ENCODE measurements around the gene C1QTNF6.
A peak's percentile ranks its signal among the peaks of the same experiment; 100 is the strongest.
"Not testable (repeated sequence)": the region's sequence is repeated elsewhere in the genome, so short reads cannot be mapped to it uniquely, and the experiment has no call there.

Gene C1QTNF6

DNA sequence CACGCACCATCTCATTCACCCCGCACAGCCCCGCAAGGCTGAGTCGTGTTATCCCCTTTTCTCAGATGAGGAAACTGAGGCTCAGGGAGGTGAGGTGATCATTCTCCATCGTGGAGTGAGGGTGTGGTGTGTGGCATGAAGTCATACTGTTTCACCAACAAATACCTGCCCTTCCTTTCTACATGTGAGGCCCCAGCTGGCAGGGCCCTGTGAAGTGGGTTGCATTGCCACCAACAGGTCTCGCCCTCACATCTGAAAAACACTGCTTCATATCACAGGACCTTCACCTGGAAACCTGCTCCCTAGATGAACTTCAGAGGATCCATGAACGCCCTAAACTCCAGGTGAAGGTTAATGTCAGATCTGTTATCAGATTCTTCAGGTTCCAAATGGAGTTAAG, 19.9 kb upstream of the C1QTNF6 start:
- H3K4me3 ChIP-seq (ENCODE audit: low read depth in 1 of 5, low read length in 5 of 5), result no peak overlapping the region
- H3K9me3 ChIP-seq (ENCODE audit: control insufficient read depth in 5 of 5, low read length in 5 of 5), result no peaks in the 10 kb centered on the region
- peaks cover 0 to 10% (median 7%) of the 10 kb centered on the region in 5 donors for H3K4me1 ChIP-seq (ENCODE audit: control insufficient read depth in 5 of 5, insufficient read depth in 5 of 5, low read length in 5 of 5)
- peaks cover 14 to 27% (median 18%) of the 10 kb centered on the region in 5 donors for H3K27me3 ChIP-seq (ENCODE audit: control insufficient read depth in 5 of 5, insufficient read depth in 4 of 5, low read length in 5 of 5)
- H3K27ac ChIP-seq (ENCODE audit: low read depth, low read length), result no peak overlapping the region
- H3K36me3 ChIP-seq (ENCODE audit: control insufficient read depth in 5 of 5, insufficient read depth in 5 of 5, low read length in 5 of 5), result no peaks in the 10 kb centered on the region
- no peak overlapping the region for H3K9ac ChIP-seq (ENCODE audit: low read length in 5 of 5)

DNA sequence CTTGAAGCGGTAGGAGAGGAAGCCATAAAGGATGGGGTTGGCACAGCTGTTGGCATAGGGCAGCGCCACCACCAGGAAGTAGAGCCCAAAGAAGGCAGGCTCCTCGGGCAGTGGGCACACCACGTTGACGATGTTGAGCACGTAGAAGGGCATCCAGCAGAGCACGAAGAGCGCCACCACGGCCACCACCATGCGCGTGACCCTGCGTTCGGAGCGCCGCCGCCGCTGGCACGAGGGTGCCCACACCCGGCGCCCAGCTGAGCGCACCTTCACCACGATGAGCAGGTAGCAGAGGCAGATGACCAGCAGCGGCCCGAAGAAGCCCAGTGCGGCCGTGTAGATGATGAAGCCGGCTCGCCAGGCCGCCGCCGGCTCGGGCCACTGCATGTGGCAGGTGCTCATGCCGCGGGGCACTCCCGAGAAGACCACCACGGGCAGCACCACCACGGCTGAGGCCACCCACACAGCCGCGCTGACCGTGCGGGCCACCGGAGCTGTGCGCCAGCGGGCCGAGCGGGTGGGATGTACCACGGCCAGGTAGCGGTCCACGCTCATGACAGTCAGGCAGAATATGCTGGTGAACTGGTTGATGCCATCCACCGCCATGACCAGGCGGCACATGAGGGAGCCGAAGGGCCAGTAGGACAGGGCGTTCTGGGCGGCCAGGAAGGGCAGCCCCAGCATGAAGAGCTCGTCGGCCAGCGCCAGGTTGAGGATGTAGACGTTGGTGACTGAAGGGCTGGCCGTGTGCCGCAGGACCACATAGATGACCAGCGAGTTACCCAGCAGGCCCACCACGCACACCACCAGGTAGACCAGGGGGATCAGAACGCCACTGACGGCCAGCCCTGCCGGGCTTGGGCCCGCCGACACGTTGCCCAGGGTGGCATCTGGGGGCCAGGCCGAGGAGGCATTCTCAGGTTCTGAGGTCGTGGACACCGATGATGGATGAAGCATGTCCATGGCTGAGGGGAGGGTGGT, 19.1 kb upstream of the C1QTNF6 start:
- Histone ChIP-seq H3K27me3 (ENCODE audit: control insufficient read depth in 5 of 5, insufficient read depth in 4 of 5, low read length in 5 of 5) (peaks cover 14 to 25% (median 17%) of the 10 kb centered on the region in 5 donors), H3K27ac (ENCODE audit: low read depth, low read length) (no peak overlapping the region), H3K9me3 (ENCODE audit: control insufficient read depth in 5 of 5, low read length in 5 of 5) (no peaks in the 10 kb centered on the region), H3K36me3 (ENCODE audit: control insufficient read depth in 5 of 5, insufficient read depth in 5 of 5, low read length in 5 of 5) (no peaks in the 10 kb centered on the region), H3K4me3 (ENCODE audit: low read depth in 1 of 5, low read length in 5 of 5) (no peak overlapping the region), H3K4me1 (ENCODE audit: control insufficient read depth in 5 of 5, insufficient read depth in 5 of 5, low read length in 5 of 5) (peaks cover 0 to 2% (median 0%) of the 10 kb centered on the region in 5 donors), H3K9ac (ENCODE audit: low read length in 5 of 5) (no peak overlapping the region)

DNA sequence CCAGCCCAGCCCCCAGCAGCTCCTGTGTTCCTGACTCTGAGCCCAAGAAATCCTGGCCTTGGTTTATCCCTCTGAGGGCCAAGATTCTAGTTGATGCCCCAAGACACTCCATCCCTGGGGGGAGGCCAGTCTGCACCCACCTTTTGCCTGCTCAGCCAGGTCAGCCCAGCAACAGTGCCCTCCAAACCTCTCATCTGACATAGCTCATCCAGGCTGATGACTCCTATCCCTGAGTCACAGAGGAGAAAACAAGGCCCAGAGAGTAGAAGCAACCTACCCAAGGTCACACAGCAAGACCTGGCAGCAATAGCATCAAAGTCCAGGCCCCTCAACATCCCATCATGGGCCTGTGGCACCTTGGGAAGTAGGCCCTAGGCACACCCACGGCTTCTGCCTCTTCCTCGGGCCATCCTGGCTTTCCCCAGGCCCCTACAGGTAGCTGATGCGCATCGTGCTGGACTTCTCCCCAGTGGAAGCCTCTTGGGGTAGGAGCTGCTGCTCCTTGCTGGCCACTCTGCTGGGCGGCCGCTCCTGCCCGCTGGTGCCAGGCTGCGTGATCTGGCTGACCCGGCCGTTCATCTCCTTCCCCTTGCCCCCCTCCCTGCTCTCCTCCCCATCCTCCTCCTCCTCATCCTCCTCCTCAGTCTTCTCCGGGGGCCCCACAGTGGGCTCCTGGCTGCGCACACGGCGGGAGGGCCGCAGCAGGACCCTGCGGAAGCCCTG, 18.2 kb upstream of the C1QTNF6 start:
- peaks cover 8 to 17% (median 11%) of the 10 kb centered on the region in 5 donors for H3K27me3 ChIP-seq (ENCODE audit: control insufficient read depth in 5 of 5, insufficient read depth in 4 of 5, low read length in 5 of 5)
- no peaks in the 10 kb centered on the region for H3K36me3 ChIP-seq (ENCODE audit: control insufficient read depth in 5 of 5, insufficient read depth in 5 of 5, low read length in 5 of 5)
- no peaks in the 10 kb centered on the region for H3K9me3 ChIP-seq (ENCODE audit: control insufficient read depth in 5 of 5, low read length in 5 of 5)
- H3K9ac ChIP-seq (ENCODE audit: low read length in 5 of 5), result no peak overlapping the region
- no peak overlapping the region for H3K4me3 ChIP-seq (ENCODE audit: low read depth in 1 of 5, low read length in 5 of 5)
- H3K4me1 ChIP-seq (ENCODE audit: control insufficient read depth in 5 of 5, insufficient read depth in 5 of 5, low read length in 5 of 5), result no peaks in the 10 kb centered on the region
- no peak overlapping the region for H3K27ac ChIP-seq (ENCODE audit: low read depth, low read length)

DNA sequence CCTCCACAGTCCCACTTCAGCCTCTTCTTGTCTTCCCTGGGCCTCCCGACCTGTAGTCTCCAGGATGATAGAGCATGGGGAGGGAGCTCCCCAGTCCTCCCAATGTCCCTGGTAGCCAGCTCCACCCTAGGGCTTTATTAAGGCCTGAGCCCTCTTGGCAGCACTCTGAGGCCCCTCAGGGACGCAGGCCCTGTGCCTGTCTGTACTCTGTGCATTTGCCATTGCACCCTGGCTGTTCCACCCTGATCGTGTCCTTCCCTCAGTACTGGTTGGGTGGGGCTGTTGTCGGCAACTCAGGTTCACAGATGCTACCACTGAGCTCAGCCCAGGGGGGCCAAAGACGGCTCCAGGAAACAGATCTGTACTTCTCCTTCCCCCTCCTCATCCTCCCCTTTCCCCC, 17.0 kb upstream of the C1QTNF6 start:
- no peak overlapping the region for H3K4me3 ChIP-seq (ENCODE audit: low read depth in 1 of 5, low read length in 5 of 5)

DNA sequence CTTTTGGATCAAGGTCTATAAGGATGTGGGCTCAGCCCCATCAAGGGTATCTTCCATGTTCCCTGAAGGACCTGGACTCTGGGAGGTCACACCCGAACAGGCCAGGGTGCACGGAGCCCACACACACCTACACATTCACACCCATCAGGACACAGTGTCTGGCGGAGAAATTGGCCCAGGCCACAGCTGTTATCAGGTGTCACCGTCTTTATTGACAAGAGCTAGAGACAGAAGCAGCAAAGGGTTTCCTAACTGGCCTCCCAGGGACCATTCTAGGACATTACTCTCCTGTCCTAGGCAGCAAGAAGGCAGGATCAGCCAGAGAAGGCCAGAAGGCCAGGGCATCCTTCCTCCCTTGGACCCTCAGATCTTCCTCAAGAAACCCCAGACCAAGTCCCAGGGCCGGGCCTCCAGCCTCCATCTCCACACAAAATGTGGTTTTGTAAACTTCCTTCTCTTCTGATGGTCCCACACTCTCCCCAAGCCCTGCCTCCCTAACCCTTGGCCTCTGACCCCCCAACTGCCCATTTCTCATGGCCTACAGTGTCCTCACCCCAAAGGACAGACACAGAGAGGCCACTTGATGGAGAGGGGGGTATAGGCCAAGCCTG, 16.1 kb upstream of the C1QTNF6 start:
- Histone ChIP-seq H3K27ac (ENCODE audit: low read depth, low read length) (no peak overlapping the region), H3K36me3 (ENCODE audit: control insufficient read depth in 5 of 5, insufficient read depth in 5 of 5, low read length in 5 of 5) (no peaks in the 10 kb centered on the region), H3K9me3 (ENCODE audit: control insufficient read depth in 5 of 5, low read length in 5 of 5) (no peaks in the 10 kb centered on the region), H3K27me3 (ENCODE audit: control insufficient read depth in 5 of 5, insufficient read depth in 4 of 5, low read length in 5 of 5) (peaks cover 0 to 10% (median 6%) of the 10 kb centered on the region in 5 donors), H3K4me3 (ENCODE audit: low read depth in 1 of 5, low read length in 5 of 5) (no peak overlapping the region), H3K9ac (ENCODE audit: low read length in 5 of 5) (no peak overlapping the region), H3K4me1 (ENCODE audit: control insufficient read depth in 5 of 5, insufficient read depth in 5 of 5, low read length in 5 of 5) (peaks cover 0 to 6% (median 5%) of the 10 kb centered on the region in 5 donors)

More for the DNA sequence above, 17.0 kb upstream of the C1QTNF6 start:
- H3K9me3 ChIP-seq (ENCODE audit: control insufficient read depth in 5 of 5, low read length in 5 of 5), result no peaks in the 10 kb centered on the region
- no peak overlapping the region for H3K9ac ChIP-seq (ENCODE audit: low read length in 5 of 5)
- H3K27me3 ChIP-seq (ENCODE audit: control insufficient read depth in 5 of 5, insufficient read depth in 4 of 5, low read length in 5 of 5), result peaks cover 3 to 12% (median 6%) of the 10 kb centered on the region in 5 donors
- no peaks in the 10 kb centered on the region for H3K4me1 ChIP-seq (ENCODE audit: control insufficient read depth in 5 of 5, insufficient read depth in 5 of 5, low read length in 5 of 5)
- H3K27ac ChIP-seq (ENCODE audit: low read depth, low read length), result no peak overlapping the region
- no peaks in the 10 kb centered on the region for H3K36me3 ChIP-seq (ENCODE audit: control insufficient read depth in 5 of 5, insufficient read depth in 5 of 5, low read length in 5 of 5)

DNA sequence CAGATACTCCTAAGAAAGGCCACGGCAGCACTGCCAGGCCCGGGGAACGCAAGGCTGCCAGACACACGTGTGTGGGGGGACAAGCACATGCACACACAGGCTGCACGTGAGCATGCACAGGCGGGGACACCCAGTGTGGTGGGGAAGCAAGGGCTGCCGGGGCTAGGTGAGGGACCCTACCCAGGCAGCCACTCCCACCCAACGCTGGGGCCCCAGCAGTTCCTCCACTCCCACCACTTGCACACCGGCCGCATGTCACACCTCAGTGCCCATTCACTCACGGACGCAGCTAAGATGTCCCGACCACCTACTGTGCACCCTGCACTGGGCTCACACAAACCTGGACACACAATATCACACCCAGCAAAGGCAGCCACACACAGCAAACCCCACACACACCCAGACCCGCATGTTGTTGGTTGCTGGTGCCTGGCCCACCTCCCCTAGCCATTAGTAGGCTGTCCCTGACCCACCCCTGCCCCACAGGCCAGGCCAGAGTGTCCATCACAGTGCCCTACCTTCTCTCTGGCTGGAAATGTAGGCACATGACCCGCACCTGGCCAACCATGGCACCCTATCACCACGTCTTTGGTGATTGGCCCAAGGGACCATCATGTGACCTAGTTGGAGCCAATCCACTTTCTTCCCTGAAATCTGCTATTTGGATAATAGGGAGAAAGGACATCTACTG, 15.5 kb upstream of the C1QTNF6 start:
- Histone ChIP-seq H3K4me1 (ENCODE audit: control insufficient read depth in 5 of 5, insufficient read depth in 5 of 5, low read length in 5 of 5) (peaks cover 0 to 11% (median 10%) of the 10 kb centered on the region in 5 donors), H3K4me3 (ENCODE audit: low read depth in 1 of 5, low read length in 5 of 5) (no peak overlapping the region), H3K36me3 (ENCODE audit: control insufficient read depth in 5 of 5, insufficient read depth in 5 of 5, low read length in 5 of 5) (no peaks in the 10 kb centered on the region), H3K9ac (ENCODE audit: low read length in 5 of 5) (no peak overlapping the region), H3K27ac (ENCODE audit: low read depth, low read length) (no peak overlapping the region), H3K27me3 (ENCODE audit: control insufficient read depth in 5 of 5, insufficient read depth in 4 of 5, low read length in 5 of 5) (peaks cover 0 to 10% (median 6%) of the 10 kb centered on the region in 5 donors), H3K9me3 (ENCODE audit: control insufficient read depth in 5 of 5, low read length in 5 of 5) (no peaks in the 10 kb centered on the region)

DNA sequence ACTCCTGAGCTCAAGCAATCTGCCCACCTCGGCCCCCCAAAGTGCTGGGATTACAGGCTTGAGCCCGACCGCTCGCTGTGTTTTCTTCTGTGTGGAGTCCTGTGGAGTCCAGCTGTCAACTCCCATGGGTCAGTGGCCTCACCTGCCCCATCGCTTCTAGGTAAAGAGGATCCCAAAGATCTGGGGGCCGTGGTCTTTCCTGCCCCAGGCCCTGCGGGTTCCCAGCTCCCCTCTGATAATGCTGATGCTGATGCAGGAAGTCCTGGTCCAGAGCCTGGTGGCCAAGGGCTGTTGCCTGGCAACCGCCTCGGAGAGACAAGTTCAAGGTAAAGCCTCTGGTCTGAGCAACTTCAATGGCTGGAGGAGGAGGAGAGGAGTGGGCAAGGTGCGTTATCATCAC, 14.7 kb upstream of the C1QTNF6 start:
- H3K4me1 ChIP-seq (ENCODE audit: control insufficient read depth in 5 of 5, insufficient read depth in 5 of 5, low read length in 5 of 5), result peaks cover 6 to 19% (median 17%) of the 10 kb centered on the region in 5 donors
- no peaks in the 10 kb centered on the region for H3K36me3 ChIP-seq (ENCODE audit: control insufficient read depth in 5 of 5, insufficient read depth in 5 of 5, low read length in 5 of 5)
- H3K27ac ChIP-seq (ENCODE audit: low read depth, low read length), result no peak overlapping the region
- H3K9me3 ChIP-seq (ENCODE audit: control insufficient read depth in 5 of 5, low read length in 5 of 5), result no peaks in the 10 kb centered on the region
- H3K9ac ChIP-seq (ENCODE audit: low read length in 5 of 5), result no peak overlapping the region
- H3K27me3 ChIP-seq (ENCODE audit: control insufficient read depth in 5 of 5, insufficient read depth in 4 of 5, low read length in 5 of 5), result peaks cover 0 to 4% (median 3%) of the 10 kb centered on the region in 5 donors
- H3K4me3 ChIP-seq (ENCODE audit: low read depth in 1 of 5, low read length in 5 of 5), result no peak overlapping the region

DNA sequence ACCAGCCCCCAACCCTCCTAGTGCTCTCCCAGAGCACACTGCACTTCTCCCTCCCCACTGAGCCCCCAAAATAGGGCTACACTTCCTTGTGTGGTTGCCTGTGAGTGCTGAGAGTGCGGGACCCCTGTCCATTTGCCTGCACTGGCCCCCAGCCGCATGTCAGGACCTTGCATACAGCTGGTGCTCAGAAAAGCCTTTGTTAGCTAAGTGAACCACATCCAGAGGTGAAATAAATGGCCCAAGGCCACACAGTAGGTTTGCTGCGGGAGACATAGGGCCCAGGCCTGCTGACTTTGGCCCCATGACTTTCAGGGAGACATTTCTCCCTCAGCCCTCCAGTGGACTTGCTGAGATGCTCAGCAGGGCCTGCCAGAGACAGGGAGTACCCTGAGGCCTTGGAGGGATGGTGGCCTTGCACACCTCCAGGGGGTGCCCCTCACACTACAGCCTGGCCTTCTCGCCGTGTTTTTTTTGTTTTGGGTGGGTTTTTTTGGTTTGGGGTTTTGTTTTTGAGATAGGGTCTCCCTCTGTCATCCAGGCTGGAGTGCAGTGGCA, 14.0 kb upstream of the C1QTNF6 start:
- Histone ChIP-seq H3K4me3 (ENCODE audit: low read depth in 1 of 5, low read length in 5 of 5) (no peak overlapping the region), H3K4me1 (ENCODE audit: control insufficient read depth in 5 of 5, insufficient read depth in 5 of 5, low read length in 5 of 5) (peaks cover 13 to 25% (median 24%) of the 10 kb centered on the region in 5 donors), H3K9me3 (ENCODE audit: control insufficient read depth in 5 of 5, low read length in 5 of 5) (no peaks in the 10 kb centered on the region), H3K36me3 (ENCODE audit: control insufficient read depth in 5 of 5, insufficient read depth in 5 of 5, low read length in 5 of 5) (no peaks in the 10 kb centered on the region), H3K9ac (ENCODE audit: low read length in 5 of 5) (peak overlapping the region in 2 of 5 donors; percentile 2 to 31), H3K27me3 (ENCODE audit: control insufficient read depth in 5 of 5, insufficient read depth in 4 of 5, low read length in 5 of 5) (peaks cover 0 to 3% (median 0%) of the 10 kb centered on the region in 5 donors), H3K27ac (ENCODE audit: low read depth, low read length) (no peak overlapping the region)

DNA sequence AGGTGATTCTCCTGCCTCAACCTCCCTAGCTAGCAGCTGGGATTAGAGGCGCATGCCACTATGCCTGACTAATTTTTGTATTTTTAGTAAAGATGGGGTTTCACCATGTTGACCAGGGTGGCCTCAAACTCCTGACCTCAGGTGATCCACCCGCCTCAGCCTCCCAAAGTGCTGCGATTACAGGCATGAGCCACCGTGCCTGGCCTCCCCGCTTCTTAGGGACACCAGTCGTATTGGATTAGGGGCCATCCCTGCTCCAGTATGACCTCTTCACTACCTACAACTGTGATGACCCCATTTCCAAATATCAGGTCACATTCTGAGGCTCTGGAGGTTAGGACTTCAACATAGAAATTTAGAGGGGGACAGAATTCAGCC, 13.4 kb upstream of the C1QTNF6 start:
- not testable (repeated sequence) for H3K27ac ChIP-seq (ENCODE audit: low read depth, low read length); H3K27me3 ChIP-seq (ENCODE audit: control insufficient read depth in 5 of 5, insufficient read depth in 4 of 5, low read length in 5 of 5); H3K9me3 ChIP-seq (ENCODE audit: control insufficient read depth in 5 of 5, low read length in 5 of 5); H3K4me3 ChIP-seq (ENCODE audit: low read depth in 1 of 5, low read length in 5 of 5); H3K36me3 ChIP-seq (ENCODE audit: control insufficient read depth in 5 of 5, insufficient read depth in 5 of 5, low read length in 5 of 5)
- H3K9ac ChIP-seq (ENCODE audit: low read length in 5 of 5), result peak overlapping the region in 1 of 5 donors; percentile 2
- peaks cover 15 to 32% (median 30%) of the 10 kb centered on the region in 5 donors for H3K4me1 ChIP-seq (ENCODE audit: control insufficient read depth in 5 of 5, insufficient read depth in 5 of 5, low read length in 5 of 5)

Measured in subcutaneous abdominal adipose tissue (tissue), 5 donors.